MM.1S (cell line): ENCODE results near the gene PLCH1.

ENCODE experiments used
- DNase-seq: peaks from one replicate; pipeline ENCODE4 v3.0.0-alpha.2; 2015
- H2AFZ ChIP-seq: fragments of 300-600 bp; sonication (generic); 2 replicates; pipeline ENCODE4 v1.6.0; 2016; ENCODE audit warnings: antibody characterized with exemption, low read length
- H3F3A ChIP-seq: fragments of 300-600 bp; sonication (generic); 2 replicates; pipeline ENCODE4 v1.6.1; 2016; ENCODE audit warnings: mild to moderate bottlenecking, antibody characterized with exemption, low read length, moderate library complexity, mixed read lengths; ENCODE audit not compliant: insufficient read depth
- H3K27ac ChIP-seq: fragments of 300-600 bp; sonication (generic); 2 replicates; pipeline ENCODE4 v1.5.1; 2016; ENCODE audit warnings: mild to moderate bottlenecking, low read length
- H3K27me3 ChIP-seq: fragments of 300-600 bp; sonication (generic); replicated peaks from 2 replicates; pipeline ENCODE4 v1.6.0; 2016; ENCODE audit warnings: low read length; ENCODE audit not compliant: insufficient read depth
- H3K36me3 ChIP-seq: fragments of 300-600 bp; sonication (generic); replicated peaks from 2 replicates; pipeline ENCODE4 v1.6.1; 2016; ENCODE audit warnings: mild to moderate bottlenecking, low read length, mixed read lengths; ENCODE audit not compliant: insufficient read depth
- H3K4me1 ChIP-seq: fragments of 300-600 bp; sonication (generic); 2 replicates; pipeline ENCODE4 v1.6.1; 2016; ENCODE audit warnings: low read length, mixed read lengths
- H3K4me2 ChIP-seq: fragments of 300-600 bp; sonication (generic); 2 replicates; pipeline ENCODE4 v1.6.0; 2016; ENCODE audit warnings: low read depth, low read length
- H3K4me3 ChIP-seq: fragments of 300-600 bp; sonication (generic); 2 replicates; pipeline ENCODE4 v1.5.1; 2016; ENCODE audit warnings: low read length, mixed read lengths
- H3K79me2 ChIP-seq: fragments of 300-600 bp; sonication (generic); 2 replicates; pipeline ENCODE4 v1.6.1; 2016; ENCODE audit warnings: mixed run types, low read length, mixed read lengths
- H3K9ac ChIP-seq: fragments of 300-600 bp; sonication (generic); 2 replicates; pipeline ENCODE4 v1.6.1; 2016; ENCODE audit warnings: low read length, mixed read lengths
- H3K9me2 ChIP-seq: fragments of 300-600 bp; sonication (generic); replicated peaks from 2 replicates; pipeline ENCODE4 v1.6.1; 2016; ENCODE audit warnings: mild to moderate bottlenecking, low read length, mixed read lengths; ENCODE audit not compliant: insufficient read depth
- H3K9me3 ChIP-seq: fragments of 300-600 bp; sonication (generic); replicated peaks from 2 replicates; pipeline ENCODE4 v1.6.1; 2016; ENCODE audit warnings: mild to moderate bottlenecking, low read length, mixed read lengths; ENCODE audit not compliant: insufficient read depth
- H4K20me1 ChIP-seq: fragments of 300-600 bp; sonication (generic); 2 replicates; pipeline ENCODE4 v1.6.1; 2016; ENCODE audit warnings: mild to moderate bottlenecking, low read length, moderate library complexity, mixed read lengths; ENCODE audit not compliant: insufficient read depth
- EZH2 ChIP-seq: fragments of 300-600 bp; sonication (generic); optimal IDR thresholded peaks from 2 replicates; pipeline ENCODE3; 2017; ENCODE audit warnings: low read depth, mild to moderate bottlenecking, antibody characterized with exemption, low read length, mixed read lengths
- EZH2phosphoT487 ChIP-seq: fragments of 300-600 bp; sonication (generic); IDR thresholded peaks from 2 replicates; pipeline ENCODE4 v1.6.1; 2018; ENCODE audit warnings: antibody characterized with exemption, low read length
- TF ChIP-seq, protein P1 (sequence below): fragments of 300-600 bp; sonication (generic); IDR thresholded peaks from 2 replicates; pipeline ENCODE4 v1.5.1; 2016; ENCODE audit warnings: antibody characterized with exemption, low read length, mixed read lengths

Gene PLCH1

DNA sequence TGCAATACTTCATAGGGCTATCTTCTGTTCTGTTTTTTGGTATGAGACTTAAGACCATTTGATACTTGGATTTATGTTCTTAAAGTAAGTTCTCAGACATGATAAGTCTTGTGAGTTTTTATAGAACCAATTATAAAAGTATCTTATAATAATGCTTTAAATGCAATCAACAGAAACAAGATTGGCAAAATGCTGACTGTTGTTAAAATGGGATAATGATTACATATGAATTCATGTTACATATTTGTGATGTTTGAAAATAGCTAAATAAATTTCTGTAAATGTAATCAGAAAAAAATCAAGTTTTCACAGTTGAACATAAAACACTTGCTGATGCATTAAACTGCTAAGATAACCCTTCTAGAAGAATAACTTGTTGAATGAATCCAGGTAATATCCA, 148.3 kb downstream of the PLCH1 start:
- H3K9me2 ChIP-seq, result no peaks in the 10 kb centered on the region
- H3K36me3 ChIP-seq, result no peaks in the 10 kb centered on the region
- H3K79me2 ChIP-seq, result no peaks in the 10 kb centered on the region
- no peak for DNase-seq
- no peaks in the 10 kb centered on the region for H3F3A ChIP-seq
- no peak overlapping the region for H3K9ac ChIP-seq
- H3K4me1 ChIP-seq, result no peaks in the 10 kb centered on the region
- no peaks in the 10 kb centered on the region for H4K20me1 ChIP-seq
- H3K27ac ChIP-seq, result no peak overlapping the region
- H3K4me2 ChIP-seq, result no peak overlapping the region
- no peaks in the 10 kb centered on the region for H3K27me3 ChIP-seq
- H3K4me3 ChIP-seq, result no peak overlapping the region
- TF ChIP-seq EZH2, result no peak
- H2AFZ ChIP-seq, result no peak overlapping the region
- H3K9me3 ChIP-seq, result no peaks in the 10 kb centered on the region

DNA sequence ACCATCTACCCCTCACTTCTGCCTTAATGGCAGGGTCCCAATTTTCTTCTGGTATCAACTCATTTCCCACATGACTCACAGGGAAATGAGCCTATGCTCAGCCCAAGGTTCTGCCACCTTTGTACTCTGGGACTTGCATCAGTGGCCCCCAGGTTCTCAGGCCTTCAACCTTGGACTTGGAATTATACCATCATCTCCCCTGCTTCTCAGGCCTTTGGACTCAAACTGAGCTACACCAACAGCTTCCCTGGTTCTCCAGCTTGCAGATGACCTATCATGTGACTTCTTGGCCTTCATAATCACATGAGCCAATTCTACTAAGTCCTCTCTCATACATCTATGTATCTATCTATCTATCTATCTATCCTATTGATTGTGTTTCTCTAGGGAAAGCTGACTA, 149.5 kb downstream of the PLCH1 start:
- no peak overlapping the region for H3K9ac ChIP-seq
- no peak overlapping the region for H3K4me3 ChIP-seq
- H3K36me3 ChIP-seq, result no peaks in the 10 kb centered on the region
- H3K4me1 ChIP-seq, result no peaks in the 10 kb centered on the region
- no peaks in the 10 kb centered on the region for H4K20me1 ChIP-seq
- H3K9me2 ChIP-seq, result no peaks in the 10 kb centered on the region
- no peaks in the 10 kb centered on the region for H3K27me3 ChIP-seq
- no peak for DNase-seq
- H3K27ac ChIP-seq, result no peak overlapping the region
- TF ChIP-seq, protein P1, sequence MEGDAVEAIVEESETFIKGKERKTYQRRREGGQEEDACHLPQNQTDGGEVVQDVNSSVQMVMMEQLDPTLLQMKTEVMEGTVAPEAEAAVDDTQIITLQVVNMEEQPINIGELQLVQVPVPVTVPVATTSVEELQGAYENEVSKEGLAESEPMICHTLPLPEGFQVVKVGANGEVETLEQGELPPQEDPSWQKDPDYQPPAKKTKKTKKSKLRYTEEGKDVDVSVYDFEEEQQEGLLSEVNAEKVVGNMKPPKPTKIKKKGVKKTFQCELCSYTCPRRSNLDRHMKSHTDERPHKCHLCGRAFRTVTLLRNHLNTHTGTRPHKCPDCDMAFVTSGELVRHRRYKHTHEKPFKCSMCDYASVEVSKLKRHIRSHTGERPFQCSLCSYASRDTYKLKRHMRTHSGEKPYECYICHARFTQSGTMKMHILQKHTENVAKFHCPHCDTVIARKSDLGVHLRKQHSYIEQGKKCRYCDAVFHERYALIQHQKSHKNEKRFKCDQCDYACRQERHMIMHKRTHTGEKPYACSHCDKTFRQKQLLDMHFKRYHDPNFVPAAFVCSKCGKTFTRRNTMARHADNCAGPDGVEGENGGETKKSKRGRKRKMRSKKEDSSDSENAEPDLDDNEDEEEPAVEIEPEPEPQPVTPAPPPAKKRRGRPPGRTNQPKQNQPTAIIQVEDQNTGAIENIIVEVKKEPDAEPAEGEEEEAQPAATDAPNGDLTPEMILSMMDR, result no peak
- no peak for TF ChIP-seq EZH2
- TF ChIP-seq EZH2phosphoT487, result no peak
- H3K4me2 ChIP-seq, result no peak overlapping the region
- H3F3A ChIP-seq, result no peaks in the 10 kb centered on the region
- no peak overlapping the region for H2AFZ ChIP-seq
- H3K9me3 ChIP-seq, result no peaks in the 10 kb centered on the region
- no peaks in the 10 kb centered on the region for H3K79me2 ChIP-seq

DNA sequence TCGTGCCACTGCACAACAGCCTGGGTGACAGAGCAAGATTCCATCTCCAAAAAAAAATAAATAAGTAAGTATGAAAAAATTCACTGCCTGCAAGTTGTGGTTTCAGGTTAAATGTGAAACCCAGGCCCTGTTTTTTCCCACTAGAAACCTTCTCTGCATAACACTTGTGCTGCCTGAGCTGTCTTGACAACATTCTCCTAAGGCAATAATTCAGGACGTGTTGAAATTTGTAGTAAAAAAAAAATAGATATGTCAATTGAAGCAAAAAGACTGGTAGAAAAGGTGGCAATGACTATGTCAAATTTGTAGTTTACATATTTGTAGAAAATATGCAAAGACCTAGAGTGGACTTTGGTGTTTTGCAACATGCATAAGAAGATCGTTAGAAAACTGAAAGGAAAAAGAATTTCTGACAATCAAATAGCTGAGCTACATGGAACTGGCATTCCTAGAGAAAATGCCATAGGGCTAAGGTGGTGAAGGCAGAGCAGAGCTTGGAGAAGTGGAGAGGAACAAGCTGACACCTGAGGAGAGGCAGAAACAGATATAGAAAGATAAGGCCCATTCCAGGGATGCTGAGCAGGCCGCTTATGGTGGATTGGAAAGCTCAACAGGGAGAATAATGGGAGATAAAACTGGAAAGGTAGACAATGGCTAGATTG, 150.2 kb downstream of the PLCH1 start:
- no peak overlapping the region for H3K4me3 ChIP-seq
- no peaks in the 10 kb centered on the region for H3K36me3 ChIP-seq
- H3K9me3 ChIP-seq, result no peaks in the 10 kb centered on the region

DNA sequence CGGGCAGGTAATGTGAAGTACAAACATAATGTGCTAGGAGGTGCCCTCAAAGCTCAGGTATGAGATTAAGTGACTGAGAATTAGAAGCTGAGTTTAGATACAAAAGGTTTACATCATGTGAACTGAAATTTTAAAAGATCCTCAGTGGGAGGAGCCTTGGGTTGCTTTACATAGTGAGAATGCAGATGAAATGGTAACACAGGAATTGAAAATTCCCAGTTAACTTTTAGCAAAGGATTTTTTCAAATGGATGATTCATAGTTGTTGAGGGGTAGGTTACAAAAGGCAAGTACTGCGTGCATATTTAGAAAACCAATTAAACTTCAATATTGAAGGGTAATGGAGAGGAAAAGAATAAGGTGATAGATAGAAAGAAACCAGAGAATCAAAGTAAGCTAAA, 157.3 kb downstream of the PLCH1 start:
- Histone ChIP-seq H3K79me2 (no peaks in the 10 kb centered on the region), H3K4me2 (no peak overlapping the region), H3K9me2 (no peaks in the 10 kb centered on the region), H3F3A (no peaks in the 10 kb centered on the region), H2AFZ (no peak overlapping the region), H3K27me3 (no peaks in the 10 kb centered on the region), H3K4me3 (no peak overlapping the region), H4K20me1 (no peaks in the 10 kb centered on the region), H3K9ac (no peak overlapping the region), H3K27ac (no peak overlapping the region), H3K36me3 (no peaks in the 10 kb centered on the region), H3K9me3 (no peaks in the 10 kb centered on the region), H3K4me1 (no peaks in the 10 kb centered on the region)
- DNase-seq, result no peak
- no peak for TF ChIP-seq EZH2
- TF ChIP-seq EZH2phosphoT487, result no peak

More for the DNA sequence above, 150.2 kb downstream of the PLCH1 start:
- Histone ChIP-seq H3K27ac (no peak overlapping the region), H3K9me2 (no peaks in the 10 kb centered on the region), H4K20me1 (no peaks in the 10 kb centered on the region), H3K4me1 (no peaks in the 10 kb centered on the region), H3K4me2 (no peak overlapping the region), H3K79me2 (no peaks in the 10 kb centered on the region), H3F3A (no peaks in the 10 kb centered on the region), H3K9ac (no peak overlapping the region), H2AFZ (no peak overlapping the region), H3K27me3 (no peaks in the 10 kb centered on the region)
- TF ChIP-seq EZH2phosphoT487 (no peak), EZH2 (no peak)
- TF ChIP-seq, protein P1, result no peak
- no peak for DNase-seq
